ENCODE results near the gene DSP.

DSP gene

DNA sequence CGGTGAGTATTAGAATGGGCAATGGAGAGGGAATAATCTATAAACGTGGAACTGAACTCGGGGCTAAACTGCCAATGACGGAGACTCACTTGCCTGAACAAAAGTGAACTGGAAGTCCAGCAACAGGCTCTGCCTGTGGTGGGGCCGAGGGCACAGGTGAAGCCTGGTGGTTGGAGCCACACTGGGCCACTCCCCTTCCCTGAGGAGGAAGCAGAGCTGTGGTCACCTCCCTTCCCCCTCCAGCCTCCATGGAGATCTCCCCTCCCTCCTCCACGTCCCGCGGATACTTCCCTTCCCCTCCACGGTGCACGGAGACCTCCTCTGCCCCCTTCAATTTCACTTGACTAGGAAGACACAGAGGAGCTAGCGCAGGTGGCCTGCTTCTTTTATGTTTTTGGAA, 14.7 kb upstream of the DSP start:
- no peaks in the 10 kb centered on the region for H3K36me3 ChIP-seq
- no peaks in the 10 kb centered on the region for H3K9me3 ChIP-seq
- no peak for TF ChIP-seq CTCF (IDR thresholded peaks at IDR 0.05)
- no peak overlapping the region for H3K4me3 ChIP-seq
- DNase-seq: no peak
- no peak overlapping the region for H3K27ac ChIP-seq
- H3K27me3 ChIP-seq: peaks cover 0 to 22% of the 10 kb centered on the region in 2 donors
- no peaks in the 10 kb centered on the region for H3K4me1 ChIP-seq
- intact Hi-C loops (cut with DNase I; ENCODE audit: low total_unique reads): no loop called here

- H3K36me3 ChIP-seq: no peaks in the 10 kb centered on the region
- H3K4me3 ChIP-seq: no peak overlapping the region
- DNase-seq: no peak
- peaks cover 0 to 22% of the 10 kb centered on the region in 2 donors for H3K27me3 ChIP-seq
- no peaks in the 10 kb centered on the region for H3K4me1 ChIP-seq
- H3K9me3 ChIP-seq: no peaks in the 10 kb centered on the region
- no peak overlapping the region for H3K27ac ChIP-seq
- intact Hi-C loops (cut with DNase I; ENCODE audit: low total_unique reads): no loop called here
- TF ChIP-seq CTCF (IDR thresholded peaks at IDR 0.05): no peak
Observed at GRCh38 chr6:7528565-7528964, 12.9 kb upstream of the DSP start.

DNA sequence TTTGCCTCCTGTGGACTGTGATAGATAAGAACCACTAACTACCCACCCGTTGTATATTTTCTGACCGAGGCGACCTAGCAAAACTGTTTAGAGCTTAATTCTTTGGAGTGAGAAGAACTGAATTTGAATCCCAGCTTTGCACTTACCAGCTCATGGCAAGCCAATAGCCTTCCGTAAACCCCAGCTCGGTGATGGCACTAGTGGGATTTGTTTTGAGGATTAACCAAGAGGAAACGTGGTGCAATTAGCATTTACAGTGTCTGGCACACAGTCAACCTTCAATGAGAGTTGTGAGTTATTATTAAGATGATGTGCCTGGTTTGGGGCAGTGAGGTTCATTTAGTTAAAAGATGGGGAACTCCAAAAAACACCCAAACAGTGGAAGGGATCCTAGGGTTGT, 12.3 kb upstream of the DSP start:
- DNase-seq: no peak
- intact Hi-C loops (cut with DNase I; ENCODE audit: low total_unique reads): no loop called here
- no peak overlapping the region for H3K27ac ChIP-seq
- H3K9me3 ChIP-seq: no peaks in the 10 kb centered on the region
- no peak for TF ChIP-seq CTCF (IDR thresholded peaks at IDR 0.05)
- H3K27me3 ChIP-seq: peaks cover 0 to 22% of the 10 kb centered on the region in 2 donors
- H3K36me3 ChIP-seq: no peaks in the 10 kb centered on the region
- H3K4me1 ChIP-seq: no peaks in the 10 kb centered on the region
- no peak overlapping the region for H3K4me3 ChIP-seq

GRCh38 chr6:7532232-7532631, 9.2 kb upstream of the DSP start:
- no peaks in the 10 kb centered on the region for H3K36me3 ChIP-seq
- no peak overlapping the region for H3K27ac ChIP-seq
- no peak for TF ChIP-seq CTCF (IDR thresholded peaks at IDR 0.05)
- no peaks in the 10 kb centered on the region for H3K4me1 ChIP-seq
- intact Hi-C loops (cut with DNase I; ENCODE audit: low total_unique reads): no loop called here
- no peak overlapping the region for H3K4me3 ChIP-seq
- no peaks in the 10 kb centered on the region for H3K9me3 ChIP-seq
- DNase-seq: no peak
- peaks cover 0 to 13% of the 10 kb centered on the region in 2 donors for H3K27me3 ChIP-seq

DNA sequence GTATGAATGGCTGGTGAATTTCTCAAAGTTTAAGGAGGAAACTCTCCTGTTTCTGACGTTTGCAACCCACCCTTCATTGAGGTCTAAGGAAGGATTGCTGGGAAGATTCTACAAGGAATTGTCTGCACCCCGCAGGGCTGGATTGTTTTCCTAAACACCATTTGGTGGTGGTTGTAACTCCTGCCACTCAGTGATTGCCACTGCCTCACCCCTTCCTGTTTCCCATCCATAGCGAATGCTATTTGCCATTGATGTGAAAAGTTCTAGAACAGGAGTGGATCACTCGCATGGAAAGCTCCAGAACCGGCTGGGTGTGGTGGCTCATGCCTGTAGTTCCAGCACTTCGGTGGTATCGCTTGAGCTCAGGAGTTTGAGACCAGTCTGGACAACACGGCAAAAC, 8.7 kb upstream of the DSP start:
- intact Hi-C loops (cut with DNase I; ENCODE audit: low total_unique reads): no loop called here
- no peak for DNase-seq
- Histone ChIP-seq H3K36me3 (no peaks in the 10 kb centered on the region), H3K4me1 (no peaks in the 10 kb centered on the region), H3K9me3 (no peaks in the 10 kb centered on the region), H3K27me3 (peaks cover 0 to 11% of the 10 kb centered on the region in 2 donors), H3K27ac (no peak overlapping the region), H3K4me3 (no peak overlapping the region)
- TF ChIP-seq CTCF (IDR thresholded peaks at IDR 0.05): no peak

DNA sequence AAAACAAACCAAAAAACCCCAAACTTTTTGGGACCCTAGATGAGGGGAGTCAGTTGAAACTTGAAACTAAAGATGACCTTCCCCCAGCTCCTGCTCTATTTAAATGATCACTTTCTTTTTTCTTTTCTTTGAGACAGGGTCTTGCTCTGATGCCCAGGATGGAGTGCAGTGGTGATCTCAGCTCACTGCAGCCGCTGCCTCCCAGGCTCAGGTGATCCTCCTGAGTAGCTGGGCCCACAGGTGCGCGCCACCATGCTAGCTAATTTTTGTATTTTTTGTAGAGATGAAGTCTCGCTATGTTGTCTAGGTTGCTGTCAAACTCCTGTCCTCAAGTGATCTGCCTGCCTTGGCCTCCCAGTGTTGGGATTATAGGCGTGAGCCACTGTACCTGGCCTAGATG, 7.3 kb upstream of the DSP start:
- intact Hi-C loops (cut with DNase I; ENCODE audit: low total_unique reads): no loop called here
- no peak for DNase-seq
- Histone ChIP-seq H3K9me3 (no peaks in the 10 kb centered on the region), H3K36me3 (no peaks in the 10 kb centered on the region), H3K27me3 (peaks cover 0 to 18% of the 10 kb centered on the region in 2 donors), H3K27ac (no peak overlapping the region), H3K4me3 (no peak overlapping the region), H3K4me1 (no peaks in the 10 kb centered on the region)
- no peak for TF ChIP-seq CTCF (IDR thresholded peaks at IDR 0.05)
